ENCODE results near the gene RABGAP1.
A peak's percentile ranks its signal among the peaks of the same experiment; 100 is the strongest.

Gene RABGAP1

GRCh38 chr9:123097430-123098095 lies 156.7 kb downstream of the RABGAP1 start:
- Histone ChIP-seq H3K27ac (no peak overlapping the region), H3K4me3 (no peak overlapping the region)

DNA sequence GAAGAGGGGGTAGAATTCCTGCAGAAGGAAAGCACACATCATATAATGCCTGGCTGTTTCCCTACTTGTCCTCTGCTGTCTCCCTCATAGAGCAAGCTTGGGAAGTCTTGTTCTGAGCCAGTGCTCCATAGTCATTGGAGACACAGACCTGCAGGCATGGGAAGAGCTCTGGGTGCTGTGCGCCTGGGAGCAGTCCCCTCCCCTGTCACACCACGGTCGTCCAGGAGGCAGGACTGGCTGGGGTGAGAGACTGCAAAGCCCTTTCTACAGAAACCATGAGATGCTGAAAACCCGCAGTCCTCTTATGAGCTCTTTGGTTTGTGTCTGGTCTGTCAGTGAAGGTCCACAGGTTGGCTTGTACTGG lies 157.3 kb downstream of the RABGAP1 start:
- no peak overlapping the region for H3K27ac ChIP-seq
- no peak overlapping the region for H3K4me3 ChIP-seq

DNA sequence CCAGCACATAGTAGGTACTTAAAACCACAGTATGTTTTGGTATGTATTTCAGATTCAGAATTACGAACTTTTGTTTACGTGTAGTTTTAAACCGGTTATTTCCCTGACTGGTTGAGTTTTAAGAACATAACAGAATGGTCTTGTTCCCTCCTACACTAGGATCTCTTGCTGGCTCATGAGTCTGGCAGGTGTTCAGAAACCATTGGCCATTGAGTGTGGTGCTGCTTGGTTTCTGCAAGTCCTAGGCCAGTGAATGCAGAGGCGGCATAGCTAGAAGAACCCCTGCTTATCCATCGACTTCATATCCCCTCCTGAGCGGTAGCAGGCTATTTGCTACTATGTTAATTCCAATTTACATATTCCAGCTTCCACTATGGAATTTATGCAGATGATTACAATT lies 158.2 kb downstream of the RABGAP1 start:
- Histone ChIP-seq H3K27ac (no peak overlapping the region), H3K4me3 (no peak overlapping the region)

DNA sequence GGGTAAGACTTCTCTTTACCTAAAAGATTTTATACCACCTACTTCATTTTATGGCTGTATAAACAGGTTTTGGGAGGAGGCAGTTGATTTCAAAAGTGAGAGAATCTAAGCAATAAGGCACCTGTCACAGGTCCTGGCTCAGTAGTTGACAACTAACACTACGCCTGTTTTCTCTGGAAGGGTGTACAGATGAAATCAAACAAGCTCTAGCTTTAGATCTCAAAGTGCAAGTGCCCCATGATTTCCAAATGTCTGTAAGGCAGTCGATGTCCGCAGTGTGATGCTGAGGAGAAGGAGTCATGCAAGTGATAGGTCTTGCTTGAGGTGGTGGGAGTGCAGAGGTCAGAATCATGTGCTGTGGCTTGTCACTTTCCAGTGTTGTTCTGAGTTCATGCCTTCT lies 158.7 kb downstream of the RABGAP1 start:
- Histone ChIP-seq H3K4me3 (no peak overlapping the region), H3K27ac (no peak overlapping the region)

- no peak overlapping the region for H3K4me3 ChIP-seq
- no peak overlapping the region for H3K27ac ChIP-seq
Observed at GRCh38 chr9:123102375-123103113, 161.7 kb downstream of the RABGAP1 start.

DNA sequence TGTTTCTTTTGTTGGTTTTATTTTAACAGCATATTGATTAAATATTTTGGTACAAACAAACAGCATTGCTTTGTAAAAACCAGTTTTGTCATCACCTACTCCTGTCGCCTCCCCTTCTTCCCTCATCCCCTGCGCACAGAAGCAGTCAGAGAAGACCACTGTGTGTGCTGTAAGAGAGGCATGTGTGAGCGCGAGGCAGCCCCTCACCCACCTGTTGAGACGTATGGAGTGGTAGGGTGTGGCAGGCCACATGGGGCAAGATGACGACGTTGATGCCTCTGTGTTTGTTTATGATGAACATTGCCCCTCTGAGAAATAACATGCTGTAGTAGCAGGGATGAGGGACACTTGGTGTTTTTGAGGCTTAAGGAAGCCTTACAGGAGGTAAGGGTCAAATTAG lies 164.0 kb downstream of the RABGAP1 start:
- Histone ChIP-seq H3K4me3 (no peak overlapping the region), H3K27ac (no peak overlapping the region)

DNA sequence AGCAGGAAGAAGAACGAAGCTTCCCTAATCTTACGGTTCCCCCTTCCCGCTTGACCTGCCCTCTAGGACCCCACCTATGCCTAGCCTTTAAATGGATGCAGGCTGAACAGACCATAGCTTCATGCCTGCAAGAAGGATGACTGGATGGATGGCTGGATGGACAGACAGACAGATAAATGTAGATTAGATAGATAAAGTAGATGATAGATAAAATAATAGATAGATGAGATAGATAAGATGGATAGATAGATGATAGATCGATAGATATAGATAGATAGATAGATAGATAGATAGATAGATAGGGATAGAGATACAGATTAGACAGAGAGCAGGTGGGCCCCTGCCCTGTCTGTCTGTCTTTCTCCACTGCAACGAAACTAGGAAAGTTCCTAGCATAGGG lies 164.7 kb downstream of the RABGAP1 start:
- Histone ChIP-seq H3K4me3 (no peak overlapping the region), H3K27ac (no peak overlapping the region)

- H3K27ac ChIP-seq: no peak overlapping the region
- H3K4me3 ChIP-seq: no peak overlapping the region
Observed at GRCh38 chr9:123107639-123108285, 166.9 kb downstream of the RABGAP1 start.

GRCh38 chr9:123108976-123109375 lies 168.2 kb downstream of the RABGAP1 start:
- Histone ChIP-seq H3K4me3 (no peak overlapping the region), H3K27ac (no peak overlapping the region)

DNA sequence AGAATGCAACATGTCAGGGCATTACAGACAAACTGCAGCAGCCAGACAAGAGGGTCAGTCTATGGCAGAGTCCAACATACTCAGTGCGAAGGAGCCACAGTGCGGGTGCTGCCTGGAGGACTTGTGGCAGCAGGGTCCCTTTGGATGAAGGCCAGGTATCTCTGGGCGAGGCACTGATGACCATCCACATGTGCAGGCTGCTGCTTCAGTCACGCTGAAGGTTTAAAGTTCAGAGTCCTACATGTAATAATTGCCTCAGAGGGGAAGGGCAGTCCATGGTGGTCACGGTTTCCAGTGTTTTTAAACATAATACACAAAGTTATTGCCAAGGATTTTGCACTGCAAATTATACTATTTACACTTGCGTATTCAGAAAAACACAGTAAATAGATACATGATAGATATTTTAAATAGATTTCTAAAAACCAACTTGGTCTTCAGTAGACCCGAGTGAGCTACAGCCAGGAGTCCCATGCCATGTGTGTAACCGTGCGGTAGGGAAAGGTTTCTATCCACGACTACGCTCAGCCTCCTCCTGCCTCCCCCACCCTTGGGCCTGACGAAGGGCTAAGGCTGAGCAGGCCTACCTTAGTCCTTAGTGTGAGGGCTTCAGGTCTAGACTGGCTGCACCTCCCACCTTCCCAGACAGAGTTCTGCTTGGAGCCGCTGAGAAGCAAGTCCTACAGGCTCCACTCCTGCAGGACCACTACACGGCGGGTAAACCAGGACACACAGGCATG lies 168.9 kb downstream of the RABGAP1 start:
- no peak overlapping the region for H3K27ac ChIP-seq
- no peak overlapping the region for H3K4me3 ChIP-seq

DNA sequence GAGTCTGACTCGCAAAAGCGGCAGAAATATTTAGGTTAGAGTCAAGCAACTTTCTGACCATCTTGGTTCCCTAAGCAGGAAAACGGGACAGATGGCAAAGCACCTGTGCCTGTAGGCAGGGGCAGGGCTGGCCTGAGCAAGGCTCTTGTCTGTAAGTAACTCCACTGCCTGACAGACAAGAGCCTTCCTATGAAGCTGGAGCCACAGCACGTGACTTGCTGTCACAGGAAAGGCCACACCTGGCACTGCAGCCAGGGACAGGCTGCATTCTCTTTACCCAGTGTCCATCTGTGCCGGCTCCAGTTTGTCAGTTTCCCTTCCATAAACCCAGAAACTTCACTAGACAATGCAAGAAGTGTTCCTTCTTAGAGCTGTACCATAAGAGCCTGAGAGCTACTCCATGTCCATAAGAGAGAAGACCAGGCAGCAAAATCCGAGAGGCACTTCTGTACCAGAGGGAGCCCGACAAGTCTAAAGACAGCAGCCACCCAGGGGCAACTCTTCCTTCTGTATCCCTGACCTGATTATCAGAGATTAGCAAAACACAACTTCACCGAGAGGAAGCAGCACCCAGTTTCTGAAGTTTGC lies 170.7 kb downstream of the RABGAP1 start:
- no peak overlapping the region for H3K4me3 ChIP-seq
- H3K27ac ChIP-seq: peak overlapping the region in 3 of 21 experiments; percentile 20 to 44 (median 30)

DNA sequence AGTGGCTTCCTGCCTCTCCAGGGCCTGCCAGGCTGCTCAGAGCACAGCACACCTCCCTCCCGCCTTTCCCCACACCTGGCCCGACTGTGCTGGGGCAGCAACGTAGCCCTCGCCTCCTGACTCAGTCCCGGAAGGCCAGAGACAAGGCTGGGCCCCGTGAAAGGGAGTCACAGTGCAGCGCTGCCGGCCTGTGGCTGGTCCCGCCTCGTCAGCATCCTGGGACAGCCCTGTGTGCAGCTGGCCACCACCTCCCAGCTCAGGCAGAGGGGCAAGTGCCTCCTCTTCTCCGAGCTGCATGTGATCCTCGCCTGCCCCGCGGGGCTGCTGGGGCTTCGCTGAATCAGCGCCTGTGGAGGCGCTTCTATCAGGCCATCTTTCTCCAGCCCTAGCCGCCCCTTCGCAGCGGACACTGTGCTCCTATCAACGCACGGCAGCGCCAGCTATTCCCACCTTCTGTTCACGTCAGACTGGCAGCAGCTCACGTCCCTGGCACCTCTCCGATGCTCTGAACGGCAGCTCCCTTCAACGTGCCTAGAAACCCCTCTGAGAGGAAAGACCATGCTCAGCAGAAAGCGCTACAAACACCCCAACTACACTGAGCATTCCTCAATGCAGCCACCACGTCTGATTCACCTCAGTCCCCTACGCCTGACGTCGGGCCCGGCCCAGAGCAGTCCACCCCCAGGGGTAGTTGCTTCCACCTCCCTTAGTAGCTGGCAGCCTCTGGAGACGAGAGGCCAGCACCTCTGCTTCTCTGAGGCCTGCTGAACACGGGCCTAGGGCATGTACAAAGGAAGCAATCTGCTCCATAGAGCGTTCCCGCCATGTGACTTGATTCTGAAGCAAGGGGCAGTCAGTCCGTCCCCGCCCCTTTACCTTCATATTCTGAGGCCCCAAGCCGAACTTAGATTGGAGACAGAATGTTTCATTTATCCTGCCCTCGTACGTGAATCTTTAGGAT lies 171.5 kb downstream of the RABGAP1 start:
- H3K27ac ChIP-seq: peak overlapping the region in 3 of 21 experiments; percentile 20 to 44 (median 30)
- no peak overlapping the region for H3K4me3 ChIP-seq

GRCh38 chr9:123113185-123113584 lies 172.4 kb downstream of the RABGAP1 start:
- no peak overlapping the region for H3K4me3 ChIP-seq

DNA sequence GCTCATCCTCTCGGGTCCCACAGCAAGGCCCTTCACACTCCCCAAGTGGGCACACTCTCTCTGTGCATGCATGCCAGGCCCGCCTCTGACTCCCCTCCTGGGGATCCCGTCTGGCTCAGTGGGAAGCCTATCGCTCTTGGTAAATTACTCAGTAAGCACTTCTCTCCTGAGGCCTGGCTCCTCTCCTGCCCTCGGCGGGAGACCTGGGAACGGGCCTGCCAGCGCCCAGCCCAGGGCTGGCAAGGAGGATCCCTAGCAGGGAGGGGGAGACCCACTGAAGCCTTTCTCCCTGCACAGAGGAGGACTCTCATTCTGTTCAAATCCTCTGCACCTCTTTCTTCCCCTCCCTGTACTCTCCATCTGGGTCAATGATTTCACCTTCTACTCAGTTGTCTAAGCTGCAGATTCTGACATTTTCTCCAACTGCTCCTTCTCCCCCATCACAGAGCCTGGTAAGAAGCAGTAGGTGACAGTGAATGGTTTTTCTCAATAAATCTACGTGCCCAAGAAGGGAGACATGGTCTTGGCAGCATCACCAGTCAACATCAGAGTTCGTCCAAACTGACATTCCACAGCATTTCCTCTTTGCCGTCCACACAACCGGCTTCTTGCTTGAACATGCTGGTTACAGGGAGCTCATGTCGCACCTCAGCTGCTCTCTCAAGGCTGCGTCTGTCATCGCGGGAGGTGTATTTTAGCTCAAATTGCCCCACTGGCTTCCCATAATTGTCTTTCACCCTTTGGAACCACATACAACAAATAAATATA lies 174.5 kb downstream of the RABGAP1 start:
- Histone ChIP-seq H3K4me3 (no peak overlapping the region), H3K27ac (no peak overlapping the region)

More at GRCh38 chr9:123113185-123113584, 172.4 kb downstream of the RABGAP1 start:
- H3K27ac ChIP-seq: no peak overlapping the region

GRCh38 chr9:123116036-123116435 lies 175.2 kb downstream of the RABGAP1 start:
- Histone ChIP-seq H3K4me3 (no peak overlapping the region), H3K27ac (no peak overlapping the region)

- no peak overlapping the region for H3K27ac ChIP-seq
- H3K4me3 ChIP-seq: no peak overlapping the region
Observed at GRCh38 chr9:123119566-123119965, 178.7 kb downstream of the RABGAP1 start.

- Histone ChIP-seq H3K27ac (no peak overlapping the region), H3K4me3 (no peak overlapping the region)
Observed at GRCh38 chr9:123120131-123120530, 179.3 kb downstream of the RABGAP1 start.

DNA sequence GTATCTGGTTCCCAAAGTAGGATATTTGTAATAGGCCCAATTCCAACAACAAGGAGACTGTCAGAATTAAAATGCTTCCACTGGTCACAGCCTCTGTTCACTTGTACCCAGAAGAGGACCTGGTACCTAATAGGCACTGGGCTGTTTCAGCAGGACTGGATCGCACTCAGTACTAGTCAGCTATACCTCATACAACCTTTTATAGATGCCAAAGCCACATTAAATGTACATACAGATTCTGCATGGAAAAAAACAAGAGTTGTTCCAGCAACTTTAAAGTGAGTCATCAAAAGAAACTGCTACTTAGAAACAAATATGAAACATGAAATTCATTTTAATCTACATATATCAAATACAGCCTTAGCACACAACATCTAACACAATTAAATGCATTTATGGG lies 180.1 kb downstream of the RABGAP1 start:
- Histone ChIP-seq H3K4me3 (no peak overlapping the region), H3K27ac (no peak overlapping the region)

Data from skin epidermis (tissue), 12 donors.